NOMO-1 treated with dmso at 0.1 percent for 144 hours (cell line): ENCODE data around the gene TOMM40L.

ENCODE experiments used
- DNase-seq: peaks from one replicate; lab custom pipeline; 2025; ENCODE audit not compliant: unreplicated experiment; lab: John Stamatoyannopoulos, UW

TOMM40L gene

GRCh38 chr1:161225534-161226319, at the start of gene TOMM40L:
TSS of gene TOMM40L (plus strand) at chr1:161226060. CDS start at chr1:161226490, 430 bp downstream.
- peak; percentile 99 for DNase-seq

GRCh38 chr1:161176468-161177111, 49.3 kb upstream of the TOMM40L start:
- DNase-seq: no peak

GRCh38 chr1:161177112-161177935, 48.5 kb upstream of the TOMM40L start, which contains the start of gene B4GALT3:
TSS of gene B4GALT3 (minus strand) at chr1:161177507. CDS start at chr1:161176060, 1,447 bp downstream.
- DNase-seq: peak; percentile 58

- no peak for DNase-seq
Observed at GRCh38 chr1:161177936-161178244, 48.0 kb upstream of the TOMM40L start.

- DNase-seq: no peak
Observed at GRCh38 chr1:161179698-161180097, 46.2 kb upstream of the TOMM40L start.

GRCh38 chr1:161180639-161181038, 45.2 kb upstream of the TOMM40L start:
- no peak for DNase-seq

GRCh38 chr1:161182214-161182613, 43.6 kb upstream of the TOMM40L start:
- DNase-seq: peak; percentile 80

- DNase-seq: peak; percentile 97
Observed at GRCh38 chr1:161185282-161185682, 40.6 kb upstream of the TOMM40L start.

- peak; percentile 77 for DNase-seq
Observed at GRCh38 chr1:161185732-161186311, 40.0 kb upstream of the TOMM40L start.

GRCh38 chr1:161187311-161187710, 38.5 kb upstream of the TOMM40L start:
- DNase-seq: no peak

GRCh38 chr1:161188381-161188780, 37.5 kb upstream of the TOMM40L start:
- DNase-seq: no peak

GRCh38 chr1:161189036-161189435, 36.8 kb upstream of the TOMM40L start:
- DNase-seq: no peak

GRCh38 chr1:161190962-161191521, 34.8 kb upstream of the TOMM40L start:
- DNase-seq: no peak

- DNase-seq: no peak
Observed at GRCh38 chr1:161191971-161192370, 33.9 kb upstream of the TOMM40L start.

- DNase-seq: peak; percentile 56
Observed at GRCh38 chr1:161192476-161193465, 33.1 kb upstream of the TOMM40L start.

- no peak for DNase-seq
Observed at GRCh38 chr1:161193561-161194235, 32.2 kb upstream of the TOMM40L start.

- DNase-seq: peak; percentile 46
Observed at GRCh38 chr1:161195171-161195570, 30.7 kb upstream of the TOMM40L start.

- DNase-seq: no peak
Observed at GRCh38 chr1:161196111-161196510, 29.7 kb upstream of the TOMM40L start.
